ENCODE measurements around the gene TMEM80.
"Not testable (repeated sequence)": the region's sequence is repeated elsewhere in the genome, so short reads cannot be mapped to it uniquely, and the experiment has no call there.

TMEM80 gene

DNA sequence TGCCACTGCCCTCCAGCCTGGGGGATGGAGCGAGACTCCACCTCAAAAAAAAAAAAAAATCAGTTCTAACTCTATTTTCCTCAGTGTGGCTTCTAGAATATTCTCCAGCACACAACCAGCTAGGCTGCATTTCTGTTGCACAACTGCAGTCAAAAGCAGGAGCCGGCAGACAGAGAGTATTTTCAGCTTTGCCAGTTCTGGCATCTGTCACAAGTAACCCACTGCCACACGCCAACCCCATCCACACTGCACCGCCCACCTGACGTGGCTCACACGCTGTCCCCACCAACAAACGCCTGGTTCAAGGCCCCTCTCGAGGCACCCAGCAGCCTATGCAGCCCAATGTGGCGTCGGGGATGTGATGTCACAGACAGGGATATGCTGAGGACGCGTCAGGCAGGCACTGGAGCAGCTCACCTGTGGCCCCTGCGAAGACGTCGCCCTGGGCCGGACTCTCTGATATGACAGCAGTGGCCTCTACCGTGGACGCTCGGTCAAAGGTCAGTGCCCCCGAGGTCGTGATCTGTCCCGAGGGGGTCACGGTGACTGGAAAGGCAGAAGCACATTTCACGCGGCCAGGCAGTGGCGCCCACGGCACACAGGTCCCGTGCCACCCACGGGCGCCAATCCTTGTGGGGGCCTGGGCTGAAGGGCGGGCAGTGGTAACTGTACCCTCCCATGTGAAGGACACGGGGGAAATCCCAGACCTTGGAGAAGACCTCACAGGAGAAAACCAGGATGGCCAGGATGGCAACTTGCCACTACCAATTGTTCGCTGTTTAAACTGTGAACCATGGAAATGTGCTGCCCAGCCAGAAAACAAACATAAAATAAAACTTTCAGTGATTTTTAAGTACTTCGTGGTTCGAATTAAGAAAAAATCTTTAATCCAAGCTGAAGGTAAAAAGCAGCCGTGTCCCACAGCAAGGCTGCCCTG, 16.1 kb upstream of the TMEM80 start:
- no peak for DNase-seq (ENCODE audit: low read depth)

- DNase-seq (ENCODE audit: low read depth), result no peak
Measured at GRCh38 chr11:680476-680875, 15.1 kb upstream of the TMEM80 start.

DNA sequence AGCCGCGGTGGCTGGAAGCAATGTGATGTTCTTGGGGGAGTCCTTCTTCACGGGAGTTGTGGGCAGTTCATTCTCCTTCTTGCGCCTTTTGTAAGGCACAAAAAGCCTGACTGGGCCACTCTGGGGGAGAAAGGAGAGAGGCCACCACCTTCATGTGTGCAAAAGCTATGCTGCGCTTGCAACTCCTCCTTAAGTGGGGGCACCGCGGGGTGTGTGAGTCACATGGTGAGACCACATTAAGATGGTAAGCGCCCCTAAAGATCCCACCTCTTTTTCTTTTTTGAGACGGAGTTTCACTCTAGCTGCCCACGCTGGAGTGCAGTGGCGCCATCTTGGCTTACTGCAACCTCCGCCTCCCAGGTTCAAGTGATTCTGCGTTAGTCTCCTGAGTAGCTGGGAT, 14.6 kb upstream of the TMEM80 start:
- no peak for DNase-seq (ENCODE audit: low read depth)

- DNase-seq (ENCODE audit: low read depth), result no peak
Measured at GRCh38 chr11:686451-687243, 9.0 kb upstream of the TMEM80 start.

- DNase-seq (ENCODE audit: low read depth), result no peak
Measured at GRCh38 chr11:687751-688150, 7.9 kb upstream of the TMEM80 start.

DNA sequence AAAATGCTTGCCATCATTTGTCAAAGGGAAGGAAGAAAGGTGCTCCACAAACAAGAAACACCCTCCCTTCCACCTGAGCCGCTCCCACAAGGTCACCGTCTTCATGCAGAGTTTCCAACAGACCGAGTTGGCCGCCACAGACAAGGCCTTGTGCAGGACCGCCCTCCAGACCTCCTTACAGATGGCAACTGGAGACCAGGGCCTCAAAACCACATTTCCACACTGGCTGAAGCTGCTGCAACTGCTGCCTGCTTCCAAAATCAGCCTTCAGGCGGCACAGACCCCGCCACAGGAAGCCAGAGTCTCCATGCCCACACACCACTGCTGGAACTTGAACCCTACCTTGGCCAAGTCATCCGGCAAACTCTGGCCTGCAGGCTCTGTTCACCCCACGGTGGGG, 6.9 kb upstream of the TMEM80 start:
- no peak for DNase-seq (ENCODE audit: low read depth)

- DNase-seq (ENCODE audit: low read depth), result no peak
Measured at GRCh38 chr11:689625-690024, 6.0 kb upstream of the TMEM80 start.

DNA sequence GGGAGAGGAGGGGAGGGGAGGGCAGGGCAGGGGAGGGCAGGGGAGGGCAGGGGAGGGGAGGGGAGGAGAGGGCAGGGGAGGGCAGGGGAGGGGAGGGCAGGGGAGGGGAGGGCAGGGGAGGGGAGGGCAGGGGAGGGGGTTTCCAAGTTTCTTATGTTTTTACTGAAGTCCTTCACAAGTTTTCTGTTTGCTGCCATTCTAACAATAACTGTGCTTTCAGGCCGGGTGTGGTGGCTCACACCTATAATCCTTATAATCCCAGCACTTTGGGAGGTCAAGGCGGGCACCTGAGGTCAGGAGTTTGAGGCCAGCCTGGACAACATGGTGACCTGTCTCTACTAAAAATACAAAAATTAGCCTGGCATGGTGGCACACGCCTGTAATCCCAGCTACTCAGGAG, 5.4 kb upstream of the TMEM80 start:
- not testable (repeated sequence) for DNase-seq (ENCODE audit: low read depth)

GRCh38 chr11:690738-691633, 4.6 kb upstream of the TMEM80 start:
- no peak for DNase-seq (ENCODE audit: low read depth)

DNA sequence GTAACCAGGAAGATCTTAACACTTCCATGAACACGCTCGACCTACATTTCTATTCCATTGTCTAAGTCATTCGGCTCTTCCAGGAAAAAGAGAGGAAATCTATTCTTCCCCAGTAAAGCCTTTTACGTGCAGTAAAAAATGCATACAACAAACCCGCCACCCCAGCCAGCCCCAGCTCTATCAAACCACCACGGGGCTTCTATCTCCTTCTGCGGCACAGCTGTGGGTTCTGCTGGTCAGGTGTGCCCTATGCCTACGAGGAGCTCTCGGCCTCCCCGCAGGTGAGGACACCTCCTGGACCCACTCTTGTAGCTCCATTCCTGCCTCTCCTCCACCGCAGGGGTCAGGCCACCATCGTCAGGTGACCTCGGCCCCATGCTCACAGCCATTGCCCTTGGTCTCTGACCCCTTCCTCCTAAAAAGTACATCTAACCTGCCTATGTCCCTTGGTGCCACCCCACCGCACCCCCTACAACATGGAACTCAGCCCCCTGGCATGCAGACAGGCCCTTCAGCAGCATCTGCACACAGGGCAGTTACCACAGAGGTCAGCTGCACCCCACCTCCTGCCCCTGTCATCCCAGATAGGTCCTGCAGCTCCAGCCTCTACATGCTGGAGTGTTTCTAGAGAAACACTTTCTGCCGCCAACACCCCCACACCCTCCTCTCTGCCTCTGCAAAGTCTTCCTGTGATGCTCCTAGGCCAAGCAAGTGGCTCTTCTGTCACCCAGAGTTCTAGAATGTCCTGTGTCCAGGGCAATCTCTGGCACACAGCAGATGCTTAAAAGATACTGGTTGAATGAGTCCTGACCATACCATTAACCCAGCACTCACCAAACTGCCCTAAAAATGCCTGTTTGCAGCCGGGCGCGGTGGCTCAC, 3.7 kb upstream of the TMEM80 start:
- DNase-seq (ENCODE audit: low read depth), result no peak

DNA sequence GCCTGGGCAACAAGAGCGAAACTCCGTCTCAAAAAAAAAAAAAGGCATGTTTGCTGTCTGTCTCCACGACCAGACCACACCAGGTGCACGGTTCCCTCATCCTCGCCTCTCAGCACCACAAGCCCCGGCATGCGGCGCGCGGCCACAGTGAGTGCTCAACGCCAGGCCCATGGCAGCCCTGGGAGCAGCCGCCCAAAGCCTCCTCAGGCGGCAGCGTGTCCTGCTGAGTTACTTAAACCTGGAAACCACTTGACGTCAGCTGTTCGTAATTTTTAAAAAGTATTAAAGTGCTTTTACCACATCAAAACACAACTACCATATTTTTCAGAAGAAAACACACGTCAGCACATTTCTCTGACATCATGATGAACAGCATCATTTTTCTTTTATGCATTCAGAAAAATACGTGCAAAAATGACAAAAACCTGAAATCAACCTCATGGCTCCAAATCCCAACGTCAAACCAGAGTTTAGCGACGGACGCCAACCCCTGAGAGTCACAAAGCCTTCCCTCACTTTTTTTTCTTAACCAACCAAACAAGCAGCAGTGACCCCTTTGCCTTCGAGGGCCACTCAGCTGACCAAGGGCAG, 2.7 kb upstream of the TMEM80 start:
- DNase-seq (ENCODE audit: low read depth), result no peak

GRCh38 chr11:693415-693831, 2.2 kb upstream of the TMEM80 start:
- no peak for DNase-seq (ENCODE audit: low read depth)

GRCh38 chr11:693887-694562, 1.6 kb upstream of the TMEM80 start:
- DNase-seq (ENCODE audit: low read depth), result no peak

DNA sequence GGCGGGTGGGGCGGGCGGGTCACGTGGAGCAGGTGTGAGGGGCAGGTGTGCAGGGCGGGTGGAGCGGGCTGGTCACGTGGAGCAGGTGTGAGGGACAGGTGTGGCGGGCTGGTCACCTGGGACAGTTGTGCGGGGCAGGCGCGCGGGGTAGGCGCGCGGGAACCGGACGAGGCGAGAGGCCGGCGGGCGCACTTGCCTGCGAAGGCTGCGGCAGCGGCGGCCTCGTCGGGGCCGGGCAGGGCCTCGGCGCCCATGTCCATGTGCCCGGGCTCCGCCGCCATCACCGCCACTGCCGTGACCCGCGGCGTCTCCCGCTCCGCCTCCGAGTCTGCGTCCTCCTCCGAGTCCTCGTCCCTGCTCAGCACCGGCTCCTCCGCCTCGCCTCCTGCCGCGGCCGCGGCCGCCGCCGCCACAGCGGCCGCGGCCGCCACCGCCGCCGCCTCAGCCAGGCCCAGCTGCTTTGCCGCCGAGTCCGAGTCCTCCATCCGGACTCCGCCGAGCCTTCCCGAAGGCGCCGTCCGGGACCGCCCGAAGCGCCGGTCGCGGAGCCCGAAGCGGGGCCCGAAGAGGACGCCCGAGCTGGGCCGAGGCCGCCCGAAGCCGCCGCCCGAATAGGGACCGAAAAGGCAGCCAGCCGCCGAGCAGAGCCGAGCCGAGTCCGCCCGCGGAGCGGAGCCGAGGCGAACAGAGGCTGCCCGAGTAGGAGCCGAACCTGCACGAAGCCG, 891 bp upstream of the TMEM80 start, which contains the start of gene DEAF1:
Gene DEAF1 (minus strand): TSS at position 660 of the 725 bp plus-strand sequence. CDS start 175 bp downstream, at position 485.
- peak; percentile 99 for DNase-seq (ENCODE audit: low read depth)

GRCh38 chr11:695288-695537, 403 bp upstream of the TMEM80 start:
- no peak for DNase-seq (ENCODE audit: low read depth)

DNA sequence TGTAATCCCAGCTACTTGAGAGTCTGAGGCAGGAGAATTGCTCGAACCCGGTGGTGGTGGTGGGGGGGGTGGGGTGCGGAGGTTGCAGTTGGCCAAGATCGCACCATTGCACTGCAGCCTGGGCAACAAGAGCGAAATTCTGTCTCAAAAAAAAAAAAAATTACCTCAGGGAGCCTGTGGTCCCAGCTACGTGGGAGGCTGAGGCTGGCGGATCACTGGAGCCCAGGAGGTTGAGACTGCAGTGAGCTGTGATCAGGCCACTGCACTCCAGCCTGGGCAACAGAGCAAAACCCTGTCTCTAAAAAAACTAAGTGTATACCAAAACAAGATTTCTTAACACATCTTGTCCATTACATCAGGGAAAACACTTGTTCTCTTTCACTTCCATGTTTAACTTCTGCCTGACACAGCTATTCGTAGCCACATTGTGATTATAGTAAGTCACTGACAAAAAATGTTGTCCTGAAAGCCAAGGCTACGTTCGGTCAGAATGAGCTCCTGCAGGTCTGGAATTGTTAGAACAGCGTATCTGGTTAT, 1.4 kb downstream of the TMEM80 start:
- no peak for DNase-seq (ENCODE audit: low read depth)

DNA sequence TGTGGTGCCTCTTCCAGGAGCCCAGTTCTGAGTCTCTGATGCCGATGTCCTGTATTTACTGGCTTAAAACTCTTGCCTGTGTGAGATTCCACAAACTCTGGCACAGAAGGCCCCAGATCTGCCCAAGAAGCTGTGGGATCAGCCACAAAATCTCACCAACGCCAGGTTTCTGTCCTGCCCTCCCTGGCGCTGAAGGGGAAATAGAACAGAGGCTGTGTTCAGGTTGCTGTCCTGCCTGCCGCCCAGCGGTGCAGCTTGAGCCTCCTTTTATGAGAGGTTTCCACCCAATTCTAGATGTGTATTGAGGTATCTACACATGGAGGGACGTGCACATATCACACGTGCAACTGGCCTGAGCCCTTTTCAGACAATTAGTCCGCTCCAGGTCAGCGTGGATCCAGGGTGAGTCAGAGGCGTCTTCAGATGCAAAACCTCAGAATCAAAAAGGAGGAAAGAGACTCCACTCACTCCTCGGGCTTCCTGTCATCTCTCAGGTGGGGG, 2.2 kb downstream of the TMEM80 start:
- DNase-seq (ENCODE audit: low read depth), result no peak

- DNase-seq (ENCODE audit: low read depth), result no peak
Measured at GRCh38 chr11:698493-699115, 3.0 kb downstream of the TMEM80 start.

GRCh38 chr11:699116-699508, 3.5 kb downstream of the TMEM80 start:
- no peak for DNase-seq (ENCODE audit: low read depth)
